Kidney glomerular epithelial cell (primary cell): ENCODE data around the gene OR5AU1.

Experiments used
- DNase-seq: peaks from one replicate; lab custom pipeline; 2025; lab: John Stamatoyannopoulos, UW

OR5AU1 gene

GRCh38 chr14:21107283-21107800 is 48.5 kb downstream of the OR5AU1 start:
- DNase-seq: peak; percentile 31

- DNase-seq: peak; percentile 78
These were observed 49.2 kb downstream of the OR5AU1 start for GRCh38 chr14:21106498-21107282.

- DNase-seq: no peak
These were observed 49.7 kb downstream of the OR5AU1 start for GRCh38 chr14:21106176-21106497.

GRCh38 chr14:21105095-21105494 is 50.8 kb downstream of the OR5AU1 start:
- no peak for DNase-seq
